GM20431 (cell line): Measurements from ENCODE around the gene PSMD6.

Experiments used
- in situ Hi-C: fragments of 300-500 bp; cut with MseI, MboI; formaldehyde crosslinking; loops from one replicate; pipeline ENCODE4 v1.15.0; 2020; ENCODE audit warnings: low sequenced_read_pairs; ENCODE audit not compliant: unreplicated experiment

Gene PSMD6

DNA sequence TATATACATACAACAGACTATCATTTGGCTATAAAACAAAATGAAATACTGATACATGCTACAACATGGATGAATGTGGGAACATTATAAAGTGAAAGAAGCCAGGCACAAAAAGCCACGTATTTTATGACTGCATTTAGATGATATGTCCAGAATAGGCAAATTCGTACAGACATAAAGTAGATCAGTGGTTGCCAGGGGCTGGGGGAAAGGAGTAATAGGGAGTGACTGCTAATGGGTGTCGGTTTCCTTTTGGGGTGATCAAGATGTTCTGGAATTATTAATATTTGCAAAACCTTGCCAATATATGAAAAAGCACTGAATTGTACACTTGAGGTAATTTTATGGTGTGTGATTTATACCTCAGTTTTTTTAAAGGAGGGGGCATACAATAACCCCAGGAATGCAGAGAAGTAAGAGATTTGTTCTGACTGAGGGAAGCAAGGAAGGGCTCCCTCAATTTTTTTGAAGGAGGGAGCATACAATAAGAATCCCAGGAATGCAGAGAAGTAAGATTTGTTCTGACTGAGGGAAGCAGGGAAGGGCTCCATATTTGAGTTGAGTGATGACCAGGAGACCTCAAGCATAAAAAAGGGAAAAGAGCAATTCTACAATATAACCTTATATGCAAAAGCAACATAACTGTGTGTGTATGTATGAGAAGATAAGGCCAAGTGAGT, 6.2 kb downstream of the PSMD6 start:
- in situ Hi-C loops = no loop called here

DNA sequence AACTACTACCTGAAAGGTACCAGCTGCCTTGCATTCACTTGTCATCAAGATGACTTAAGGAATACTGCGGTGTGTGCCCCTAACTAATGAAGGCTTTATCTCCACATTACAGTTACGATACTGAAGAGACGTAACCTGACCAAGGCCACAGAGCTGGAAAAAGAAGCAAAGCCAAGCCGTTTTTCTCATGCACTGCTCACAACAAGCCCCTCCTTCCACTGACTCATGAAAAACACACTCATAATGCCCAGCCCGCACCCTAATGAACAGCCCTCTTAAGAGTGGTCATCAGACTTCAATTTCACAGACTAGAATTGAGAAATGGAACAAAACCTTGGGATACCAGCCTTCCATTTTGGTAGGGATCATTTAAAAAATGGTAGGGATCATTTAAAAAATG, 11.6 kb downstream of the PSMD6 start:
- in situ Hi-C loops = no loop called here

DNA sequence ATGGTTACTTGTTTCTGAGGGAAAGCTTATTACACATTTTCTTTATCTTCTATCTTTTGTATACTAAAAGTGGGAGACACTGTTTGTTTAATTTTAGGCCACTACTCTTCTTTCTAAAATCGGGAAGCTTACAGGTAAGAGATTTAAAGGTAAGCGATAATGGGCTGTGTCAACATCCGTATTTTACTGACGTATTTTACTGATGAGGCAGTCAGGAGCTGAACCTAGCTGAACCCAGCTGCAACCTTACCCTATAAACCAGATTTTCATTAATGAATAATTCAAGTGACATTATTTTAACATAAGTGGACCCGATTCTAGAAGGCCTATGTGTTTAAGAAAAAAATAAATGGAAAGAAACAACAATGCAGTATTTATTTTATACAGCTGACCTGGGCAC, 13.1 kb downstream of the PSMD6 start:
- in situ Hi-C loops = no loop called here

DNA sequence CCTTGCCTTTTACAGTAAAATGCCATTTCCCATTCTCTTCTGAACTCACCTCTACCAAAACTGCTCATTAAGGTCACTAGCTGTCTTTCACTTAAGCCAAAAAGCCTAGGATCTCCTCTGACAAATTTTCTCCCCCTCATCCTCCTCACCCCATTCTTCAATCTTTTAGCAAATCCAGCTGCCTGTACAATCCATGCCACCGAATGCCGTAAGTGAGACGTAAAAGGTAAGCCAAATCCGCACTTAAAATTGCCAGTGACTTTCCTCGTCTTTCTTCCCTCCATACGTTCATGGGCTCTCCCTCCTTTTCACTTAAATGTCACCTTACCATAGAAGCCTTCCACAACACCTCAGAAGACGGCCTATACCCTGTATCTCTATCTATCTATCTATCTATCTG, 13.8 kb downstream of the PSMD6 start:
- in situ Hi-C loops = no loop called here

DNA sequence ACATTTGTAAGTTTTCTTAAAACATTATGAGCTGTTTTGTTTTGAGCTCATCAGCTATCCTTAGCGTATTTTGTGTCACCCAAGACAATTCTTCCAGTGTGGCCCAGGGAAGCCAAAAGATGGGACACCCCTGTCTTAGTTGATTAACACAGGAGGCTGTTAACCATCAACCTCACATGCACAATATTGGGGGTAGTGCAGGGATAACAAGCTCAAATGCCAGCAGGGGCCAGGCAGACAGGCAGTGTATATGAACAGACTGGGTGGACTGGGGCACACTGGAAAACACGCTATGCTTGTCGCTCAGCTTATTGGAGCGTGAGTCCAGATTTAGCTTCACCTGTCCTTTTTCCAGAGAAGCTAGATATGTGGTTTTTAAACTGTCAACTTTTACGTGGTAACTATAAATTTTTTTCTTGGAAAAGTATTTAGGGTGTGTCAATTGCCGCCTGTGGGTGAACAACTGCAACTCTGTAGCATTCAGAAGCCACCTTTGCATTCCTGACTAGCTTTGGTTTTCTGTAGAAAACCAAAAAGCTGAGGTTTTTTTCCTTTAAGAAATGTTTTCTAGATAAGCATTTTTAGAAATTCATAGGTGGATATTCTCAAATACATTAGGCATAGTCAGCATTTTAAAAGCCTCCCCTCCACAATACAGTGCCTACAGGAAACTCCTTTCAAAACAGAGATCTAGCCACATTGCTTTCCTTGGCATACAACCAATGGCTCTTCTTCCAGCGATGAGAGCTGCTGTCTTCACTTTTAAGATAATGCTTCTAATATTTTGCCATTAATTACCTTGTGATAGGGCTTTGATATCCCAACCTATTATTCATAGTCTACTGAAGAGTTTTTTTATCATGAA, 14.6 kb downstream of the PSMD6 start:
- in situ Hi-C loops = no loop called here

DNA sequence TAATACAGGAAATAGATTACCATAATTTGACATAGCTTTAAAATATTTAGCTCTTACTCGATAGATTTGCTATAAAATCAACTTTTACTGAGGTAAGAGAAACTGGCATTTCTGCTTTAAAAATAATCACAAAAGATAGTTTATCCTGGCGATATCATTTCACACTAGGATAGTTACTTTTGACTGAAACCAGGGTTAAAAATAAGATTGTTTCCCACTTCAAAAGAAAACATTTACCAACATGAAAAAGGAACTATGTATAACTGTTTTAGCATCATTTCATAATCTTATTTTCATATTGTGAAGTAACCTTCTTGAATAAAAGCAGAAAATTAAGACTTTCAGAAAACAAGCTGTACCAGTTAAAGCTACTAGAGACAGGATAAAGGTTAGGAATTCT, 15.3 kb downstream of the PSMD6 start:
- in situ Hi-C loops = no loop called here

DNA sequence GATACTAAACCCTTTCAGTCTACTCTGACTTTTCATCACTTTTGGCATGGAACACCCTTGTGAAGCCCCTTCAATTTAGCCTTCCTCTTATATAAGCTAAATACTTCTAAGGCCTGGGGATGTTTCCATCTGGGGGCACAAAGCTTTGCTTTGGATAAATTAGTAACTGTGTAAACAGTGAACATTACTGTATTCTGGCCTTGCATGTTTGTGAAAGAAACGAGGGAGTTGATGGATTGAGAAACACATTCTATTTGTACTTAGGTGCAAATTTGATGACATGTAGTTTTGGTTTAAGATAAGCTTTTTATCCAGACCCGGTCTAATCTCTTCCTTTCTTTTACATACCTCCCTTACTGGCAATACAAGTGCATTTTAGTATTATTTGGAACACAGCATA, 19.7 kb downstream of the PSMD6 start:
- in situ Hi-C loops = no loop called here

DNA sequence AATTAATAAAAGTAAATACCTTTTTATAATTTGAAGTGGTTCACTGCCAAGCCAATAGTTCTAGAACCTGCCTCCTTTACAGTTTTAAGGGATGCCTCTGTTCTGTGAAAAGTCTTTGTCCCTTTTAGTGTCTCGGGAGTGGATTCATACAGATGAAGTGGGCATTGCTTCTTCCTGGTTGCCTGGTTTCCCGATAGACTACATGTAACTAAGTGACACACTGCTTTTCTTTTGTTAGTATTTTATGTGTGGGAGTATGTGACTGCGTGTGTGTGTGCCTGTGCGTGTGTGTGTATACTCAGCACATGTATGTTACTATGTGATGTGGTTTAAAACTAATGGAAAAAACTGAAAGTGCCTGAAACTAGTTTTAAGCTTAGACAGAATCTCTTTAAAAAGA, 21.1 kb downstream of the PSMD6 start:
- in situ Hi-C loops = no loop called here

DNA sequence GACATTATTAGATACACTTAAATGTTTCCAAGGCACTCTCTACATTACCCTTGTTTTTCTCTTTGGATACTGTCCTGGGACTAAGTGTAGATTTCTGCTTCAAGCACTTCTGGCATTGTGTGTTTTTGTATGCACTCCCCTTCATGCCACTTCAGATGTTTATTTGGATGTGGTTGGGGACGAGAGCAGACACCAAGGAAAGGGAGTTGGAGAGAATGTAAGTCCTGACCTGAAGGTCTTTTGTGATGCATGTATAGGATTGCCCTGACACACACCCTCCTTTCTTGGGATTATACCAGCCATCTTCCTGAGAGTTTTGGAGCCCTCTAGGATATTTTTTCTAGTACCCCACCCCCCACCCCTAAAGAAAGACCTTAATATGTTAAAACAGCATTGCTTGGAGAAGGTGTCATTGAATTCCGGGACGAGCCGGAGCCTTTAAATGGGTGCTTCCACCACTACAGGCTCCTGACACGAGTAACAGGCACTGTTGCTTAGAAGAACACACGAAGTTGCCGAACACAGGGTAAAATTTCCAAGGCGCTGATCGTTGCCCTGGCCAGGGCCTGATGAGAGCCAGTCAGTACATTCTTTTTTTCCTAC, 22.7 kb downstream of the PSMD6 start:
- in situ Hi-C loops = no loop called here

DNA sequence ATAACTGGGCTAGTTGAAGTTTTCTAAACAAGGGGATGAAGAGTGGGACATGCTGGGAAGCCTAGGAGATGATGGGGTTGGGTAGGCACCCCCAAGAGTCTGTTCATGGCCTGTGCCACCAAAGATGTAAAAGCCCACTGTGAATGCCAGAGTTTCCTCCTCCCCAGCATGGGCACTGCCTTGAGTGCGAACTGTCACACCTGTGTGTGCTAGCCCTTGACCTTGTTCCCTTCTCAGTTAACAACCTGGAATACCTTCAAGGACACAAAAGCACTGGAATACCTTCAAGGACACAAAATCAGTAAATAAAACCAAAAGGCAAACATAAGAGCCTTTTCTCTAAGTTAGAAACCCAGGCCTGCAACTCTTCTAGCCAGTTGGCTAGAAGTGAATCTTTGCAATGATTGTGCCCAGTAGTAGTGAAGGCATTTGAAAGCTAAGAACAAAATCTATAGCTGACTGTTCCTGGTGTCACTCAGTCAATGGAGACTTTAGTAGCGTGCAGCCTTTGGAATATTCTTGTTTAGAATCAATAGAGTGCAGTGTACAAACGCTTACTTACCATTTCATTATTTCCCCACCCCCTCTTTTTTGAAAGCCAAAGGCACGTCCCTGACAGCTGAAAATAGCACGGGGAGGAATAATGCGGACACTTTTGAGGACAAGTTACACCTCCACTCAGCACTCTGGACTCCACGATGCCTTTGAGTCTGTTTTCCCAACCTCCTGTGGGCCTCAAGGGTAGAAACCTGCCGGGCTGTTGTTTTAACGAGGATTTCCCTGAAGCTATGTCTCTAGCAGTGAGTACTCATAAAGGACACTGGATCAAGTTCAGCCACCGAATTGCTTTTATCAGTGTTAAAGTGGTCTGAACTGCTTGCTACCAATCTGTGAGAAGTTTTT, 24.2 kb downstream of the PSMD6 start:
- in situ Hi-C loops = no loop called here

DNA sequence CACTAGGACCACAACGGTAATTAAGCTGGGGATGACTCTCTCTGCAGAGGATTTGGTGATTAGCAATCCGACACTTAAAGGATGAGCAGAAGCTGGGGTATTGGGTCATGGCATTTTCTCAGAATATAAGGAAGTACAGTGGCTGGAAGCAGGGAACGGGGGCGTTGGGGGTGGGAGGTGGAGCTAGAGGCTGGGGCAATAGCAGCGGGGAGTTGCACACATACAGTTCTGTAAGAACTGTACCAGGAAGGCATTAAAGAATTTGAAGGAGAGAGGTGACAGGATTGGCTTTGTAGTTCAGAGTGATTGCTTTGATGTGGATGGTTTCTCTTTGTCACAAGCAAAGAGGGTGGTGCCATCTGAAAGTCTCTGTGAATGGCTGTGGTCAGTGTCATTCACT, 28.2 kb downstream of the PSMD6 start:
- in situ Hi-C loops = no loop called here

DNA sequence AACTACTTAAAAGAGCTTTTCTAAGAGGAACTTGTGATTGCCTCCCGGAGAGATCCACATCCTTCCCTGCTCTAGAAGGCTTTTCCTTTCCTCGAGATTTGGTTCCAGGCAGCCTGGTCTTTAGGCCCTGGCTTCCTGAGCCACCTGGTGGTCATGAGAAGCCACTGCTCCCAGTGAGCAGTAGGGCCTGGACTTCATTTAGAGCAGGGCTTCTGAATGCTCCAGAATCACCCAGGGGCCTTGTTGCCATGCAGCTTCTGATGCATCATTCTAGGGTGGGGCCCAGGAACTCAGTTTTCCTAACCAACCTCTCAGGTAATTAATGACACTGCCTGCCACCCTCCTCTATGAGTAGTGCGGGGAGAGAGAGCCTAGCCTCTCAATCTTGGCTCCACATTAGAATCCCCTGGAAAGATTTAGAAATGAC, 29.6 kb downstream of the PSMD6 start:
- in situ Hi-C loops = no loop called here

DNA sequence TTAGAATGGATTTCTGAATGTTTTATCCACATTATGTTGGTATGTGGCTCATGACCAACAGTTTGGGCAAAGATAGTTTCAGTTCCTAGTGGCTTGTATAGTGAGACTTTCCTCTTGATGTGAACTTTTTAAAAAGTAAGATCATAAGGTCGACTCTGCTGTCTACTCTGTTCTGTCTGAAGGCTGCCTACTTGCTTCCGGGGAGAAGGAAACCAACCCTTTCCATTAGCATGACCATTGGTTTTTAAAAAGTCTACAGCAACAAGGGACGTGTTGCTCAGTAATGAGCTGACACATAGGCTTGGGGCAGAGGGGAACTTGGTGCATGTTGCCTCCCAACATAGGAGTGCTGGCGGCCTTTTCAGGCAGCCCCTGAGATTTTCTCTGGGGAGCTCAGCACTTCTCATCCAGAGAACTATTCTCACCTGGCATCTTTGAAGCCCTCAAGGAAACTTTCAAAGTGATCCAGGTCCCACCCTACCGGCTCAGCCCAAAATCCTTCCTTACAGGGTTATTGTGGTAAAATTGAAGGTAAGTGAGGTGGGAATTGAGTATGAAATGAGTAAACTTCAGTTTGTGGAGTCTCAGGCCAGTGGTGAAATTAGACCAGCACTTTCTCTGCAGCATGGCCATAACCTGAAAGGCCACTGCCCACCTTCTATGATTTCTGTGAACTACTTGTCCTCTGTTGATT, 30.6 kb downstream of the PSMD6 start:
- in situ Hi-C loops = no loop called here

DNA sequence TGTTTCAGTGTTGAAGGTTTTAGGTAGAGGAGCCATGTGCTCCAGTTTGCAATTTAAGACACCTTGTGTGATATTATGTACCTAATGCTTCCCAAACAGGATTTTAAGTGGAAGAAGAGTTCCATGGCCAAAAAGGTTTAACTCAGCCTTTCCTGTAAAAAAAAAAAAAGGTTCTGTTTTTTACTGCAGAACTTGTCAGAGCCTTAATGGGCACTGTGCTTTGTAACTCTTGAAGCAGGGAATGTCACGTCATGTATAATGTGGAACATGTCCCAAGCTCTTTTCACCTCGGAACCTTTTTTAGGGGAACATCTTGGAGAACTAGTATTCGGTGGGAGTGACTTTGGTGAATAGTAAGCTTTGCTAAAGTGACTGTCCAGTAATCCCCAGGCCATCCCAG, 31.6 kb downstream of the PSMD6 start:
- in situ Hi-C loops = no loop called here

DNA sequence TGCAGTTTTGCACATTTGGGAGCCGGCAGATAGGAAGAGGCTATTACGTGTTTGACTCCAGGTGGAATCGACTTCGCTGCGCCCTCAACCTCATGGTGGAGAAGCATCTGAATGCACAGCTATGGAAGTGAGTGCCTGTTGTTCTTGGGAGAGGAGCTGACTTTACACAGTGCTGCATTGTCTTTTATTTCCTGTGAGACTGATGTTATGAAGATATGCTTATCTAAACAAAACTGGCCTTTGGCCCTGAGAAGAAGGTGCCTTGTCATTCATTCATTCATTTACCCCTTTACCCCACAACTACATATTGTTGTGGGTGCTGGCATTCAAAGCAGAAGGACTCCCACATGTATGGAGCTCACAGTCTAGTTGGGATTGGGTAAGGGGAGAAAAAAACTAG, 32.6 kb downstream of the PSMD6 start:
- in situ Hi-C loops = no loop called here

DNA sequence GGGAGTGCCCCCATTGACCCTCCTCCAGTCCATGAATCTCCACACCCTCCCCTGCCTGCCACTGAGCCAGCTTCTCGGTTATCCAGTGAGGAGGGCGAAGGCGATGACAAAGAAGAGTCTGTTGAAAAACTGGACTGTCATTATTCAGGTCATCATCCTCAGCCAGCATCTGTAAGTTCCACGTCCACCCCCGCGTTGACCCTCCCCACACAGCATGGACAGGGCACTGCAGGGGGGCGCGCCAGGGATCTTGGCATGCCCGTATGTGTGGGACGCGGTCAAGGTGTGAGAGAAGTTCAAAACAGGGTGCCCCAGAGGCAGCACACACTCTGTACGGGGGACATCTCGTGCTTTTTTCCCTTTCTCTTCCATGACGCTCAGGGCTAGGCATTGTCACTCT, 33.1 kb downstream of the PSMD6 start:
- in situ Hi-C loops = no loop called here

DNA sequence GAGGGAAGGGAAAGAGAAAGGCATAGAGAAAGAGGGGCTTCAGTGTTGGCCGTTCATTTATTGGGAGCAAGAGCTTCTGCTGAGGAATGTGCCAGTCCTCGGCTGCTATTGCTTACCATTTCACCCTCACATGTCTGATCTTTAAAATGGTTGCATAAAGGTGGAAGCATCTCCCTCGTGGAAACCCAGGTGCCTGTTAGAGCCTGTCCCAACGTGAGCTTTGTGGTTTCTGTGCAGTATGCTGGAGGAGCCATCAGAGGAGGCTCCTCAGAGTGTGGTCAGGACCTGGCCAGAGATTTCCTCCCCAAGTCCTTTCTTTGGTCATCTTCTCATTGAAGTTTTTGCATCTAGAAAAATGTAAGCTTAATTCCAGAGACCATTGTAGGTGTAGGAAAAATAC, 34.4 kb downstream of the PSMD6 start:
- in situ Hi-C loops = no loop called here

DNA sequence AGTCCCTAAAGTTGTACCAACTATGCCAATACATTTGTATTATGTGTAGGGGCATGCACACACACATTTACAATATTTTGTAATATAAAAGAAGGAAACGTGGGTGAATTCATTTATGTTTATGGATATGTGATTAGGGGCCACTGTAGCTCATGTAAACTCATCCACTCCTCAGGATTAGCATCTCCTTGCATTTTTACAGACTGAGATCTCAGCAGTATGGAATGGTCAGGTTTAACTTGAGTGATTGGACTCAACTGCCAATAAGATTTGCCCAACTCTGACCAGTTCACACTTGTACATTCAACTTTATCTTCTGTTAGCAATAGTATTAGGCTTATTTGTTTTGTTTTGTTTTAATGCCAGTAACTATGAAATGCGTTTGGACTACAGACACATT, 36.5 kb downstream of the PSMD6 start:
- in situ Hi-C loops = no loop called here

DNA sequence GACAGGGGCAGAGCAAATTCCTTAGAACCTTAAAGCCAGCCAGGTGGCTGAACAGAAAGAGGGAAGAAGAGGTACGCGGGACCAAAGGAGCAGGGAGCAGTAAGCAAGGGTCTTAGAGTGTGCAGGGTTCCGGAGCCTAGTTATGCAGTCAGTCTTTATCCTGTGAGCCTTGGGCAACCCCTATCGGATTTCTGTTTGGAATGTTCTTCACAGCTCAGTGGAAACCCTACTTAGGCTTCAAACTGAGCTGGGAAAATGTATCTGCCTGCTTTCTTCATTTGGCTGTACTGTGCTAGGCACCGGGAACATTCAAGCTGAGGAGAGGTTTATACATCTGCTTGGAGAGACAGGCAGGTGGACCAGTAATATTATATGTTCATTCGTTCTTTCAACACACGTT, 37.1 kb downstream of the PSMD6 start:
- in situ Hi-C loops = no loop called here

DNA sequence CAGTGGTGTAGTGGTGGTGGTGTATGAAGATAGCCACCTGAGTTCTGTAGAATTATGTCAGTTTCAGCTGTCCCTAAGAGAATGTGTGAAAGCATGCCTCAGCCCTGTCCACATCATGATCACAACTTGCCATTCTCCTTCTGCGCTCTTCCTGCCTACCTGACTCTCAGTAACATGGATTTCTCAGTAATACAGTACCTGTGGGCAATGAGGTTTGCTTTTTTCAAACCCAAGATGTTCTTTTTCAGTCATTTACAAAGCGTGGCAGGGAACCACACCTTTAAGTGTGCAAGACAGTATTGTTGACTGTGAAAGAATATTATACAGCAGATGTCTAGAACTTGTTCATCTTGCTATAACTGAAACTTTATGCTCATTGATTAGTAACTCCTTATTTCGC, 38.9 kb downstream of the PSMD6 start:
- in situ Hi-C loops = no loop called here
